Mesodermal cell (in vitro differentiated cells): Measurements from ENCODE around the gene PPM1L.

Source experiments
- H3K27ac ChIP-seq: 2 replicates; pipeline ENCODE4 v1.7.0; 2013; ENCODE audit warnings: mild to moderate bottlenecking, low read depth, low read length, moderate library complexity; ENCODE audit not compliant: severe bottlenecking
- H3K36me3 ChIP-seq: 2 replicates; pipeline ENCODE4 v1.7.1; 2013; ENCODE audit warnings: mild to moderate bottlenecking, low read length, moderate library complexity; ENCODE audit not compliant: control insufficient read depth, insufficient read depth
- H3K4me1 ChIP-seq: one replicate; pipeline ENCODE4 v1.7.1; 2013; ENCODE audit warnings: mild to moderate bottlenecking, low read length; ENCODE audit not compliant: insufficient read depth, control insufficient read depth, poor library complexity, severe bottlenecking
- H3K4me3 ChIP-seq: 2 replicates; pipeline ENCODE4 v1.7.0; 2013; ENCODE audit warnings: low read length, control low read depth, mild to moderate bottlenecking; ENCODE audit not compliant: insufficient read depth, poor library complexity, severe bottlenecking; ENCODE audit errors: extremely low read depth
- H3K9me3 ChIP-seq: 2 replicates; pipeline ENCODE4 v1.7.1; 2013; ENCODE audit warnings: mild to moderate bottlenecking, low read length, moderate library complexity; ENCODE audit not compliant: control insufficient read depth
- WGBS, 2 experiments: methylation state at CpG; one replicate each; pipeline ENCODE4 v1.1.5; 2013; ENCODE audit warnings: missing lambda C conversion rate in 2 of 2; ENCODE audit not compliant: insufficient coverage in 2 of 2; 5-methylcytosine and 5-hydroxymethylcytosine counted together

The PPM1L gene

DNA sequence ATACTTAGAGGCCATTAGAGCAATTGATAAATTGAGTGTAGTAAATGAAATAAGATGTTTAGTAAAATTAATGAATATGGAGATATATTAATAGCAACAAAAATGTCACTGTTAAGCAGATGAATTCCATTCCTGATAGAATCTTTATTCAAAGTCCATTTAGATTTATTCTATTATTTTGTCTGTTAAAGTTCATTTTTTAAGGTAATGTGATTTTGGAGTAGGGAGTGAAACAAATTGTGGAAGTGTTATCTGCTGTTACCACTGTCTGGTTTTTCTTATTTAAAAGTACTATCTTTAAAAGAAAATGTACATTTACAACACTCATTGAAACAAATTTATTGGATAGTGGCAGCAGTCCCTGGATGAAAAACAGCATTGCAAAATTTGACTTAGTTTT lies 70.4 kb downstream of the PPM1L start:
- Histone ChIP-seq H3K4me3 (no peak overlapping the region), H3K36me3 (no peaks in the 10 kb centered on the region), H3K4me1 (no peaks in the 10 kb centered on the region), H3K27ac (no peak overlapping the region), H3K9me3 (no peaks in the 10 kb centered on the region)

GRCh38 chr3:160826991-160827390 lies 71.0 kb downstream of the PPM1L start:
- 100% methylated on average over 1 of the region's 2 CpGs; no CpG with 5 or more reads in 1 of the 2 experiments for WGBS, 2 experiments
- no peaks in the 10 kb centered on the region for H3K36me3 ChIP-seq
- no peak overlapping the region for H3K4me3 ChIP-seq
- H3K9me3 ChIP-seq, result no peaks in the 10 kb centered on the region
- H3K27ac ChIP-seq, result no peak overlapping the region
- H3K4me1 ChIP-seq, result no peaks in the 10 kb centered on the region

DNA sequence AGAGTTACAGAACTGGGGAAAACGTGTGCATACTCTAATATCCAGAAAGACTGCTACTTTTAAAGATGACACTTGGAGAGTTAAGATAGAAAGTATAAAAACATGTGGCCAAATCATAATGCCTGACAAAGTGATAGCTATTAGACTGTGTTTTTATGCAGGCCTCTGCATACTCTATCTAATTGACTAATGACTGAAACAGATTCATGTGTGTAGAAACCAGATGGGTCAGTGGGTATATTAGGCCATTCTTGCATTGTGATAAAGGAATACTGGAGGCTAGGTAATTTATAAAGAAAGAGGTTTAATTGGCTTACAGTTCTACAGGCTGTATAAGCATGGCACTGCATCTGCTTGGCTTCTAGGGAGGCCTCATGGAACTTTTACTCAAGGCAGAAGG lies 71.5 kb downstream of the PPM1L start:
- Histone ChIP-seq H3K36me3 (no peaks in the 10 kb centered on the region), H3K4me3 (no peak overlapping the region), H3K27ac (no peak overlapping the region), H3K9me3 (no peaks in the 10 kb centered on the region), H3K4me1 (no peaks in the 10 kb centered on the region)
- no CpG with 5 or more reads among the region's 1 CpG for WGBS, 2 experiments

GRCh38 chr3:160828880-160829279 lies 72.8 kb downstream of the PPM1L start:
- Histone ChIP-seq H3K4me1 (no peaks in the 10 kb centered on the region), H3K27ac (no peak overlapping the region), H3K4me3 (no peak overlapping the region), H3K36me3 (no peaks in the 10 kb centered on the region), H3K9me3 (no peaks in the 10 kb centered on the region)
- WGBS, 2 experiments, result 90 to 100% methylated on average over 1 to 3 of the region's 3 CpGs

DNA sequence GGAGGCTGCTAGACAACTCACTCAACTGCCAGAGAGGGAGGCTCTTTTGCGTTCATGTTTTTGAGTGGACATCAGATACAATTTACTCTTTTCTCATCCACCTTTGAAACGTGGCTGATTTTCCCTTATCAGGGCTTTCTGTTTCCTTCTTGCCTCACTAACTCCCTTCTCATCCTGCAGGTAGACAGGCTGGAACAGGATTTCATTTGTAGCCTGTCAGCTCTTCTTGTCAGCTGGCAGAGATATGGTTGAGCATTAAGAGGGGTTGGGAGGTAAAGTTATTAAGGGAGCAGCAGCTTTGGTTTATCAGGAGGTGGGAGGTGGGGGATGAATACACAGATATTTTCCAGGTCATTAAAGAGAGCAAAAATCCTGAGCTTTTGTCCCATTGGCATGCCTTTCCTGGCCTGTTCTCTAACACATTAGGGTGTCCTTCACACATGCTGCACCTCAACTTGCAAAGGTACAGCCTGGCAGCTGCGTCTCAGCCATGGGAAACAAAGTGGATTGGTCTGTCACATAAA lies 73.5 kb downstream of the PPM1L start:
- Histone ChIP-seq H3K27ac (no peak overlapping the region), H3K9me3 (no peaks in the 10 kb centered on the region), H3K4me1 (no peaks in the 10 kb centered on the region), H3K4me3 (no peak overlapping the region), H3K36me3 (no peaks in the 10 kb centered on the region)
- 85 to 94% methylated on average over 2 to 3 of the region's 3 CpGs for WGBS, 2 experiments

DNA sequence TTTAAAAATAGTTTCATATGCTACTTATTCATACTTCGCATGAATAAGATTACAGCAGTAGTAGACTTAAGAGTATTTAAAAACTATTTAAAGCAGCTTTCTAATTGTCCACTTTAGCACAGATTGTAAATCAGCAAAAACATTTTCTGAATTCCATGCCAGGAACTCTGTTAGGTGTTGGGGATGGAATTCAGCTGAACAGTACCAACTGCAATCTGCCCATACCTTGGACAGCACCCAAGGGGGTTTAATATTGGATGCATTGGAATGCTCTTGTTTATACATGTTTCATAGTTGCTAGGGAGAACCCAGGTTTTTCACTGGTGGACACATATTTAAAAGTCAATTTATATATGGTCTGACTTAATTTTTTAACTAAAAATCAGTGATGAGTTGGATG lies 74.8 kb downstream of the PPM1L start:
- Histone ChIP-seq H3K4me3 (no peak overlapping the region), H3K36me3 (no peaks in the 10 kb centered on the region), H3K27ac (no peak overlapping the region), H3K4me1 (no peaks in the 10 kb centered on the region), H3K9me3 (no peaks in the 10 kb centered on the region)
- no CpG with 5 or more reads among the region's 1 CpG for WGBS, 2 experiments

DNA sequence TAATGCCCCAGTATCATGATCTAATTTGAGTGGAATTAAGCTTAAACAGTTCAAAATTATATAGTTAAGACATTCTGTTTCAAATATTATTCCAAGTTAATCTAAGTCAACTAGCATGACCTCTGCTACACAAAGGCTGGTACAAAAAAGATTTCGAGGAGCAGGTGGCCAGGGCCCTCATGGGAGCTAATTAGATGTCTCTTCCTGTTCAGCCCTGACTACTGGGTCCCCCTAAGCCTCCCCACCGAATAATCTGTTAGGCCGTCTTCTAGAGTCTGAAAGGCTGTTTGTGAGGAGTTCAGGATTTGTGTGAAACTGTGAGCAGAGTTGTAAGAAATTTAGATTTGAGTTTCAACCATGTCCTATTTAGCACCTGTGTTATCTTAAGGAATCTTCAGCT lies 75.4 kb downstream of the PPM1L start:
- no peaks in the 10 kb centered on the region for H3K9me3 ChIP-seq
- WGBS, 2 experiments, result 80 to 100% methylated on average over 1 of the region's 3 CpGs
- H3K4me1 ChIP-seq, result no peaks in the 10 kb centered on the region
- H3K36me3 ChIP-seq, result no peaks in the 10 kb centered on the region
- H3K4me3 ChIP-seq, result no peak overlapping the region
- no peak overlapping the region for H3K27ac ChIP-seq

- Histone ChIP-seq H3K36me3 (no peaks in the 10 kb centered on the region), H3K4me3 (no peak overlapping the region), H3K9me3 (no peaks in the 10 kb centered on the region), H3K27ac (peak overlapping the region; percentile 48), H3K4me1 (no peaks in the 10 kb centered on the region)
- 76 to 79% methylated on average over 2 to 3 of the region's 3 CpGs for WGBS, 2 experiments
Observed at GRCh38 chr3:160837394-160837980, 81.5 kb downstream of the PPM1L start.

DNA sequence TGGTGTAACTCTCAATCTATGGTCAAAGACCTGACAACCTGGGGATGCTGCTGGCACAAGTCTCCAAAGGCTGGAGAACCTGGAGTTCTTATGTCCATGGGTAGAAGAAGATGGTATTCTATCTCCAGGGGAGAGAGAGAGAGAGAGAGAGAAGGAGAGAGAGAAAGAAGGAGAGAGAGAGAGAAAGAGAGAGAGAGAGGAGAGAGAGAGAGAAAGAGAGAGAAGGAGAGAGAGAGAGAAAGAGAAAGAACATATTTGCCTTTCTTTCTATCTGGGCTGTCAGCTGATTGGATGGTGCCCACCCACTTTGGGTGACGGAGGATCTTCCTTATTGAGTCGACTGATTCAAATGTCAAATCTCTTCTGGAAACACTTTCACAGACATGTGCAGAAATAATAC lies 84.6 kb downstream of the PPM1L start:
- H3K4me1 ChIP-seq, result no peaks in the 10 kb centered on the region
- 79 to 88% methylated on average over 2 of the region's 2 CpGs for WGBS, 2 experiments
- no peak overlapping the region for H3K27ac ChIP-seq
- H3K4me3 ChIP-seq, result no peak overlapping the region
- no peaks in the 10 kb centered on the region for H3K9me3 ChIP-seq
- H3K36me3 ChIP-seq, result no peaks in the 10 kb centered on the region

GRCh38 chr3:160841455-160841854 lies 85.4 kb downstream of the PPM1L start:
- no peak overlapping the region for H3K27ac ChIP-seq
- no peak overlapping the region for H3K4me3 ChIP-seq
- no peaks in the 10 kb centered on the region for H3K9me3 ChIP-seq
- WGBS, 2 experiments, result 89% methylated on average over 1 of the region's 1 CpG; no CpG with 5 or more reads in 1 of the 2 experiments
- H3K36me3 ChIP-seq, result no peaks in the 10 kb centered on the region
- no peaks in the 10 kb centered on the region for H3K4me1 ChIP-seq

GRCh38 chr3:160842021-160843005 lies 86.3 kb downstream of the PPM1L start:
- no peak overlapping the region for H3K4me3 ChIP-seq
- H3K27ac ChIP-seq, result no peak overlapping the region
- H3K4me1 ChIP-seq, result no peaks in the 10 kb centered on the region
- no peaks in the 10 kb centered on the region for H3K36me3 ChIP-seq
- no peaks in the 10 kb centered on the region for H3K9me3 ChIP-seq
- 93 to 100% methylated on average over 1 to 2 of the region's 3 CpGs for WGBS, 2 experiments
